ENCODE measurements around the gene CCDC117.

DNA sequence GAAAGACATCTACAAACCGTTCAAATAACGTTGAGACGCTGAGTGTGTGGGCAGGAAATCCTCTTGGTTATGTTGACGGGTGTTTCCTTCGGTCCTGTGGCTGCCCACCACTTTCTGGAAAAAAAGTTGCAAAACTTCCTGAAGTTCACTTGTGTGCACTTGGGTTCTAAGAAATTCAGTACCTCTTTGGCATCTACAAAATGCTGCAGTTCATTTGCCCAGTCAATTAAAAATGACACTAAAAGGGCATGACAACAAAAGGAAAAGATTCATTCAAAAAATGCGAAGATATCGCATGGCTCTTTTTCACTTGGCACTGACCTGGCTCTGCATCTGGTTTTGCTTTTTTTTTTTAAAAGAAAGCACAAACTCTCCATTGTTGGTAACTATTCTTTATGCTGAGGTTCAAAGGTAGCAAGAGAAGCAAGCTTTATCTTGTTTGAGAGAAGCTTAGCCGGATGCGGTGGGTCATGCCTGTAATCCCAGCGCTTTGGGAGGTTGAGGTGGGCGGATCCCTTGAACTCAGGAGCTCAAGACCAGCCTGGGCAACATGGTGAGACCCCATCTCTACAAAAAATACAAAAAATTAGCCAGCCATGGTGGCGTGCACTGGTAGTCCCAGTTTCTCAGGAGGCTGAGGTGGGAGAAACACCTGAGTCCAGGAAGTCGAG lies 38.5 kb downstream of the CCDC117 start:
- TF ChIP-seq POLR2AphosphoS5 (IDR thresholded peaks at IDR 0.05) (peak in 1 of 3 donors; percentile 19), POLR2A (IDR thresholded peaks at IDR 0.05) (no peak), EP300 (IDR thresholded peaks at IDR 0.05) (no peak)
- TF ChIP-seq, protein P1, sequence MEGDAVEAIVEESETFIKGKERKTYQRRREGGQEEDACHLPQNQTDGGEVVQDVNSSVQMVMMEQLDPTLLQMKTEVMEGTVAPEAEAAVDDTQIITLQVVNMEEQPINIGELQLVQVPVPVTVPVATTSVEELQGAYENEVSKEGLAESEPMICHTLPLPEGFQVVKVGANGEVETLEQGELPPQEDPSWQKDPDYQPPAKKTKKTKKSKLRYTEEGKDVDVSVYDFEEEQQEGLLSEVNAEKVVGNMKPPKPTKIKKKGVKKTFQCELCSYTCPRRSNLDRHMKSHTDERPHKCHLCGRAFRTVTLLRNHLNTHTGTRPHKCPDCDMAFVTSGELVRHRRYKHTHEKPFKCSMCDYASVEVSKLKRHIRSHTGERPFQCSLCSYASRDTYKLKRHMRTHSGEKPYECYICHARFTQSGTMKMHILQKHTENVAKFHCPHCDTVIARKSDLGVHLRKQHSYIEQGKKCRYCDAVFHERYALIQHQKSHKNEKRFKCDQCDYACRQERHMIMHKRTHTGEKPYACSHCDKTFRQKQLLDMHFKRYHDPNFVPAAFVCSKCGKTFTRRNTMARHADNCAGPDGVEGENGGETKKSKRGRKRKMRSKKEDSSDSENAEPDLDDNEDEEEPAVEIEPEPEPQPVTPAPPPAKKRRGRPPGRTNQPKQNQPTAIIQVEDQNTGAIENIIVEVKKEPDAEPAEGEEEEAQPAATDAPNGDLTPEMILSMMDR (IDR thresholded peaks at IDR 0.05): no peak
